IMR-90 (cell line): ENCODE results near the gene GRID1. TPM values are rescaled to one million over a fixed set of nuclear protein-coding genes. Genes with fewer than 3 reads are reported as not detected.

Experiments used
- ATAC-seq: fragments of 200-7000 bp; cut with Tn5 transposase; 2 replicates; pipeline ENCODE4 v1.9.1; 2020; ENCODE audit warnings: low read depth, mild to moderate bottlenecking, moderate library complexity
- BruUV-seq: library from RNA; stranded (reverse); fragments of 400-500 nt; replicated peaks from 2 replicates; lab custom pipeline; 2021; lab: Mats Ljungman, UMichigan
- CTCF ChIA-PET: fragments of 300-600 bp; formaldehyde crosslinking; extraction: SDS; loops from one replicate; lab custom pipeline; 2021; ENCODE audit warnings: antibody characterized with exemption; lab: Yijun Ruan, JAX
- POLR2A ChIA-PET: fragments of 300-600 bp; sonication (Branson Sonifier 250); formaldehyde crosslinking; loops from one replicate; lab custom pipeline; 2022; ENCODE audit warnings: antibody characterized with exemption; ENCODE audit not compliant: unreplicated experiment; lab: Charles Lee
- DNase-seq: peaks from one replicate; pipeline ENCODE4 v3.0.0; 2013
- H2AFZ ChIP-seq: replicated peaks from 2 replicates; pipeline ENCODE3; 2013; ENCODE audit warnings: low read length, mild to moderate bottlenecking; ENCODE audit not compliant: poor library complexity
- H2AK5ac ChIP-seq: 2 replicates; pipeline ENCODE4 v1.6.1; 2013; ENCODE audit warnings: low read depth, low read length, inconsistent platforms
- H2AK9ac ChIP-seq: replicated peaks from 2 replicates; pipeline ENCODE3; 2013; ENCODE audit warnings: mild to moderate bottlenecking, low read depth, low read length, moderate library complexity; ENCODE audit not compliant: poor library complexity
- H2BK120ac ChIP-seq: 2 replicates; pipeline ENCODE4 v1.6.1; 2013; ENCODE audit warnings: low read depth, low read length, inconsistent platforms
- H2BK15ac ChIP-seq: 3 replicates; pipeline ENCODE4 v1.6.1; 2013; ENCODE audit warnings: low read depth, low read length, inconsistent platforms
- H2BK20ac ChIP-seq: 2 replicates; pipeline ENCODE4 v1.6.1; 2013; ENCODE audit warnings: low read depth, mild to moderate bottlenecking, inconsistent platforms, low read length, moderate library complexity
- H2BK5ac ChIP-seq: 2 replicates; pipeline ENCODE4 v1.6.1; 2013; ENCODE audit warnings: mild to moderate bottlenecking, low read depth, low read length, inconsistent platforms; ENCODE audit not compliant: poor library complexity, severe bottlenecking
- H3K14ac ChIP-seq: replicated peaks from 2 replicates; pipeline ENCODE4 v1.6.1; 2013; ENCODE audit warnings: low read depth, low read length, inconsistent platforms
- H3K18ac ChIP-seq: 2 replicates; pipeline ENCODE4 v1.6.1; 2013; ENCODE audit warnings: low read depth, low read length, control low read depth
- H3K23ac ChIP-seq: 2 replicates; pipeline ENCODE4 v1.6.1; 2013; ENCODE audit warnings: low read depth, low read length, inconsistent platforms
- H3K27ac ChIP-seq: 2 replicates; pipeline ENCODE4 v1.5.1; 2013; ENCODE audit warnings: mild to moderate bottlenecking, control low read depth, low read length; ENCODE audit not compliant: insufficient read depth
- H3K27me3 ChIP-seq: 2 replicates; pipeline ENCODE4 v1.6.1; 2013; ENCODE audit warnings: low read length; ENCODE audit not compliant: control insufficient read depth, insufficient read depth
- H3K36me3 ChIP-seq: 2 replicates; pipeline ENCODE4 v1.6.1; 2013; ENCODE audit warnings: low read length, mixed read lengths; ENCODE audit not compliant: control insufficient read depth, insufficient read depth
- H3K4ac ChIP-seq: 2 replicates; pipeline ENCODE4 v1.6.1; 2013; ENCODE audit warnings: low read depth, low read length, inconsistent platforms
- H3K4me1 ChIP-seq: 2 replicates; pipeline ENCODE4 v1.6.1; 2013; ENCODE audit warnings: low read length, mixed read lengths; ENCODE audit not compliant: control insufficient read depth, insufficient read depth
- H3K4me2 ChIP-seq: 2 replicates; pipeline ENCODE4 v1.6.1; 2013; ENCODE audit warnings: low read depth, mild to moderate bottlenecking, control low read depth, low read length, moderate library complexity
- H3K4me3 ChIP-seq: 2 replicates; pipeline ENCODE4 v1.5.1; 2013; ENCODE audit warnings: low read depth, mild to moderate bottlenecking, control low read depth, low read length, moderate library complexity; ENCODE audit not compliant: insufficient read depth
- H3K56ac ChIP-seq: 2 replicates; pipeline ENCODE4 v1.6.1; 2013; ENCODE audit warnings: low read length, inconsistent platforms; ENCODE audit not compliant: insufficient read depth; ENCODE audit errors: extremely low read depth
- H3K79me1 ChIP-seq, 2 experiments: 2 replicates each; pipeline ENCODE4 v1.6.1; 2013; ENCODE audit warnings: low read length in 2 of 2, inconsistent platforms in 1 of 2, low read depth in 1 of 2
- H3K9ac ChIP-seq: 2 replicates; pipeline ENCODE4 v1.6.1; 2013; ENCODE audit warnings: low read depth, low read length, control low read depth
- H3K9me1 ChIP-seq: 2 replicates; pipeline ENCODE4 v1.6.1; 2013; ENCODE audit warnings: low read length, inconsistent platforms; ENCODE audit not compliant: insufficient read depth
- H3K9me3 ChIP-seq: 2 replicates; pipeline ENCODE4 v1.6.1; 2013; ENCODE audit warnings: low read length; ENCODE audit not compliant: control insufficient read depth, insufficient read depth
- H4K20me1 ChIP-seq: 2 replicates; pipeline ENCODE4 v1.6.1; 2013; ENCODE audit warnings: low read length, inconsistent platforms; ENCODE audit not compliant: insufficient read depth
- H4K5ac ChIP-seq: 2 replicates; pipeline ENCODE4 v1.6.1; 2013; ENCODE audit warnings: mild to moderate bottlenecking, low read depth, low read length, control low read depth
- H4K8ac ChIP-seq, 2 experiments: 2 replicates each; pipeline ENCODE4 v1.6.1; 2013; ENCODE audit warnings: low read depth in 2 of 2, low read length in 2 of 2, control low read depth in 1 of 2, inconsistent platforms in 1 of 2
- H4K91ac ChIP-seq: 2 replicates; pipeline ENCODE4 v1.6.1; 2013; ENCODE audit warnings: low read depth, low read length, inconsistent platforms; ENCODE audit not compliant: insufficient read depth
- BHLHE40 ChIP-seq: fragments of 150-350 bp; IDR thresholded peaks from 2 replicates; pipeline ENCODE4 v1.6.1; 2016; ENCODE audit warnings: mild to moderate bottlenecking, low read depth, low read length
- CEBPB ChIP-seq: IDR thresholded peaks from 2 replicates; pipeline ENCODE4 v1.6.1; 2012; ENCODE audit warnings: low read depth, low read length, improper control_type of control experiment
- CHD1 ChIP-seq: IDR thresholded peaks from 2 replicates; pipeline ENCODE4 v1.6.1; 2012; ENCODE audit warnings: low read depth, low read length, improper control_type of control experiment
- FOS ChIP-seq: fragments of 150-350 bp; IDR thresholded peaks from 2 replicates; pipeline ENCODE4 v1.6.1; 2016; ENCODE audit warnings: low read depth, low read length
- MAFK ChIP-seq: IDR thresholded peaks from 2 replicates; pipeline ENCODE4 v1.6.1; 2012; ENCODE audit warnings: low read depth, low read length, improper control_type of control experiment
- MAZ ChIP-seq: IDR thresholded peaks from 2 replicates; pipeline ENCODE4 v1.6.1; 2012; ENCODE audit warnings: low read depth, mild to moderate bottlenecking, low read length, improper control_type of control experiment, moderate library complexity, borderline replicate concordance
- MXI1 ChIP-seq: IDR thresholded peaks from 2 replicates; pipeline ENCODE4 v1.6.1; 2012; ENCODE audit warnings: low read depth, mild to moderate bottlenecking, low read length, moderate library complexity, borderline replicate concordance
- NFE2L2 ChIP-seq: fragments of 150-350 bp; IDR thresholded peaks from 2 replicates; pipeline ENCODE4 v1.6.1; 2016; ENCODE audit warnings: low read depth, mild to moderate bottlenecking, low read length
- POLR2A ChIP-seq: IDR thresholded peaks from 2 replicates; pipeline ENCODE4 v1.6.1; 2012; ENCODE audit warnings: mild to moderate bottlenecking, low read depth, low read length
- RCOR1 ChIP-seq: IDR thresholded peaks from 2 replicates; pipeline ENCODE4 v1.6.1; 2012; ENCODE audit warnings: mild to moderate bottlenecking, low read length, improper control_type of control experiment; ENCODE audit not compliant: insufficient replicate concordance
- RFX5 ChIP-seq: IDR thresholded peaks from 2 replicates; pipeline ENCODE4 v1.8.0; 2012; ENCODE audit warnings: low read depth, mild to moderate bottlenecking, low read length, moderate library complexity
- SMC3 ChIP-seq: fragments of 150-350 bp; IDR thresholded peaks from 2 replicates; pipeline ENCODE4 v1.6.1; 2016; ENCODE audit warnings: low read depth, mild to moderate bottlenecking, antibody characterized with exemption, low read length, moderate library complexity
- WGBS, 2 experiments: methylation state at CpG; one replicate each; pipeline versions ENCODE4 v1.1.5 to v1.1.7; 2013; ENCODE audit warnings: missing lambda C conversion rate in 2 of 2; ENCODE audit not compliant: insufficient read length in 1 of 2; ENCODE audit errors: extremely low coverage in 2 of 2; 5-methylcytosine and 5-hydroxymethylcytosine counted together
- dilution Hi-C: fragments of 300-500 bp; cut with HindIII; formaldehyde crosslinking; loops from one replicate; pipeline ENCODE4 v1.14.3; 2018; ENCODE audit warnings: low sequenced_read_pairs; ENCODE audit not compliant: unreplicated experiment
- in situ Hi-C: fragments of 300-500 bp; cut with MboI; formaldehyde crosslinking; loops from 3 replicates; pipeline ENCODE4 v1.14.3; 2019; ENCODE audit warnings: low sequenced_read_pairs, inconsistent platforms, mixed read lengths
- intact Hi-C: fragments of 100-400 bp; cut with micrococcal nuclease; formaldehyde crosslinking; loops from 2 replicates; pipeline ENCODE4 v1.10.0; 2022
- polyA plus RNA-seq, 3 experiments: library from polyadenylated mRNA; depleted of rRNA; stranded (reverse); fragments of >200 nt; gene quantifications; 2 replicates each; pipeline ENCODE4 v1.2.3, GENCODE V29; 2012; ENCODE audit warnings: low replicate concordance in 1 of 3
- total RNA-seq: library from RNA; depleted of rRNA; stranded (reverse); fragments of >200 nt; gene quantifications from 2 replicates; pipeline ENCODE4 v1.2.3, GENCODE V29; 2012
- TF ChIP-seq, protein P1 (sequence below): conservative IDR thresholded peaks from 2 replicates; pipeline ENCODE4 v1.5.1; 2012; ENCODE audit warnings: mild to moderate bottlenecking, low read depth, low read length, improper control_type of control experiment
- TF ChIP-seq, protein P2 (sequence below): fragments of 150-350 bp; IDR thresholded peaks from 2 replicates; pipeline ENCODE4 v1.6.1; 2017; ENCODE audit warnings: mild to moderate bottlenecking, antibody characterized with exemption, low read length, low read depth

The GRID1 gene
- total and polyA plus RNA-seq, 2 of the 4 experiments (the other 2 are of a cell fraction) = not detected

GRCh38 chr10:86299562-86299961 is 67.0 kb downstream of the GRID1 start (continued):
- TF ChIP-seq RCOR1 (no peak), MXI1 (no peak)

- dilution Hi-C loops = no loop called here
- ChIA-PET POLR2A (interaction anchor here (0.6 kb wide), 1 partner anchor 18 kb away, joined by 3 read pairs; no protein-coding TSS in a partner anchor), CTCF (no interaction called here)
- H3K4ac ChIP-seq = no peak overlapping the region
- no peaks in the 10 kb centered on the region for H3K9me3 ChIP-seq
- H3K4me2 ChIP-seq = no peak overlapping the region
- no peaks in the 10 kb centered on the region for H3K4me1 ChIP-seq
- no peak overlapping the region for H2BK20ac ChIP-seq
- no peak overlapping the region for H3K23ac ChIP-seq
- 39% methylated on average over 6 of the region's 9 CpGs; no CpG with 5 or more reads in 1 of the 2 experiments for WGBS, 2 experiments
- no peaks in the 10 kb centered on the region for H3K9me1 ChIP-seq
- no peaks in the 10 kb centered on the region for H3K79me1 ChIP-seq
- intact Hi-C loops = no loop called here
- H3K18ac ChIP-seq = no peak overlapping the region
- H2AFZ ChIP-seq = no peak overlapping the region
- H3K27ac ChIP-seq = no peak overlapping the region
- no peak overlapping the region for H2BK5ac ChIP-seq
- no peak overlapping the region for H4K91ac ChIP-seq
- in situ Hi-C loops = no loop called here
- H2AK9ac ChIP-seq = no peak overlapping the region
- no peak overlapping the region for H2BK15ac ChIP-seq
- no peak overlapping the region for H2AK5ac ChIP-seq
- no peak overlapping the region for H4K5ac ChIP-seq
- ATAC-seq = no peak
- no peaks in the 10 kb centered on the region for H3K36me3 ChIP-seq
- H3K27me3 ChIP-seq = no peaks in the 10 kb centered on the region
- no peaks in the 10 kb centered on the region for H4K20me1 ChIP-seq
- DNase-seq = no peak
- H3K56ac ChIP-seq = no peak overlapping the region
- no peak overlapping the region for H4K8ac ChIP-seq
- H3K9ac ChIP-seq = no peak overlapping the region
- no peak overlapping the region for H3K14ac ChIP-seq
- no TSS peak for BruUV-seq
- H2BK120ac ChIP-seq = no peak overlapping the region
- H3K4me3 ChIP-seq = no peak overlapping the region
- TF ChIP-seq BHLHE40 = no peak
- no peak for TF ChIP-seq NFE2L2
- TF ChIP-seq SMC3 = no peak
- TF ChIP-seq CHD1 = no peak
- TF ChIP-seq FOS = no peak
- no peak for TF ChIP-seq RCOR1
- TF ChIP-seq, protein P1, sequence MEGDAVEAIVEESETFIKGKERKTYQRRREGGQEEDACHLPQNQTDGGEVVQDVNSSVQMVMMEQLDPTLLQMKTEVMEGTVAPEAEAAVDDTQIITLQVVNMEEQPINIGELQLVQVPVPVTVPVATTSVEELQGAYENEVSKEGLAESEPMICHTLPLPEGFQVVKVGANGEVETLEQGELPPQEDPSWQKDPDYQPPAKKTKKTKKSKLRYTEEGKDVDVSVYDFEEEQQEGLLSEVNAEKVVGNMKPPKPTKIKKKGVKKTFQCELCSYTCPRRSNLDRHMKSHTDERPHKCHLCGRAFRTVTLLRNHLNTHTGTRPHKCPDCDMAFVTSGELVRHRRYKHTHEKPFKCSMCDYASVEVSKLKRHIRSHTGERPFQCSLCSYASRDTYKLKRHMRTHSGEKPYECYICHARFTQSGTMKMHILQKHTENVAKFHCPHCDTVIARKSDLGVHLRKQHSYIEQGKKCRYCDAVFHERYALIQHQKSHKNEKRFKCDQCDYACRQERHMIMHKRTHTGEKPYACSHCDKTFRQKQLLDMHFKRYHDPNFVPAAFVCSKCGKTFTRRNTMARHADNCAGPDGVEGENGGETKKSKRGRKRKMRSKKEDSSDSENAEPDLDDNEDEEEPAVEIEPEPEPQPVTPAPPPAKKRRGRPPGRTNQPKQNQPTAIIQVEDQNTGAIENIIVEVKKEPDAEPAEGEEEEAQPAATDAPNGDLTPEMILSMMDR = no peak
- TF ChIP-seq CEBPB = no peak
- TF ChIP-seq, protein P2, sequence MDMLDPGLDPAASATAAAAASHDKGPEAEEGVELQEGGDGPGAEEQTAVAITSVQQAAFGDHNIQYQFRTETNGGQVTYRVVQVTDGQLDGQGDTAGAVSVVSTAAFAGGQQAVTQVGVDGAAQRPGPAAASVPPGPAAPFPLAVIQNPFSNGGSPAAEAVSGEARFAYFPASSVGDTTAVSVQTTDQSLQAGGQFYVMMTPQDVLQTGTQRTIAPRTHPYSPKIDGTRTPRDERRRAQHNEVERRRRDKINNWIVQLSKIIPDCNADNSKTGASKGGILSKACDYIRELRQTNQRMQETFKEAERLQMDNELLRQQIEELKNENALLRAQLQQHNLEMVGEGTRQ = no peak
- no peak for TF ChIP-seq MXI1
- no peak for TF ChIP-seq MAZ
- TF ChIP-seq MAFK = no peak
- TF ChIP-seq RFX5 = no peak
- TF ChIP-seq POLR2A = no peak
These were observed 68.0 kb downstream of the GRID1 start for GRCh38 chr10:86298501-86299001.
